HFFc6 (cell line): ENCODE data around the gene PSMA2. TPM values are rescaled to one million over a fixed set of nuclear protein-coding genes. Genes with fewer than 3 reads are reported as not detected.

Experiments
- DNase-seq: peaks from one replicate; pipeline ENCODE4 v3.0.0-alpha.2; 2018
- H3K27ac Mint-ChIP-seq: 2 replicates; pipeline ENCODE4 v1.8.0; 2020; ENCODE audit warnings: mild to moderate bottlenecking, mixed read lengths
- H3K27me3 Mint-ChIP-seq: 2 replicates; pipeline ENCODE4 v1.8.0; 2021; ENCODE audit warnings: mild to moderate bottlenecking, moderate library complexity, mixed read lengths; ENCODE audit not compliant: insufficient read depth
- H3K36me3 Mint-ChIP-seq: 2 replicates; pipeline ENCODE4 v1.8.0; 2021; ENCODE audit warnings: low read depth, mixed read lengths
- H3K4me1 Mint-ChIP-seq: 2 replicates; pipeline ENCODE4 v1.8.0; 2020; ENCODE audit warnings: low read depth, mixed read lengths
- H3K4me3 Mint-ChIP-seq: 2 replicates; pipeline ENCODE4 v1.8.0; 2020; ENCODE audit warnings: mild to moderate bottlenecking, moderate library complexity, mixed read lengths
- H3K9me3 Mint-ChIP-seq: 2 replicates; pipeline ENCODE4 v1.8.0; 2020; ENCODE audit warnings: mild to moderate bottlenecking, mixed read lengths
- CTCF ChIP-seq: fragments of 200-600 bp; sonication (generic); IDR thresholded peaks from 2 replicates; pipeline ENCODE4 v1.5.0; 2021; ENCODE audit warnings: antibody characterized with exemption, mild to moderate bottlenecking
- total RNA-seq, 6 experiments: library from RNA; stranded (reverse); fragmentation: NEBNext Ultra II Directional; extraction: Animal tissue kit (Norgen Biotek cat#: 25700); gene quantifications; 2 replicates in 1 of 6; 3 replicates in 5 of 6; pipeline ENCODE4 v1.2.3, GENCODE V29; 2021

Gene PSMA2
- total RNA-seq, 6 experiments from 2014 or later: 105 to 140 (median 115) TPM

DNA sequence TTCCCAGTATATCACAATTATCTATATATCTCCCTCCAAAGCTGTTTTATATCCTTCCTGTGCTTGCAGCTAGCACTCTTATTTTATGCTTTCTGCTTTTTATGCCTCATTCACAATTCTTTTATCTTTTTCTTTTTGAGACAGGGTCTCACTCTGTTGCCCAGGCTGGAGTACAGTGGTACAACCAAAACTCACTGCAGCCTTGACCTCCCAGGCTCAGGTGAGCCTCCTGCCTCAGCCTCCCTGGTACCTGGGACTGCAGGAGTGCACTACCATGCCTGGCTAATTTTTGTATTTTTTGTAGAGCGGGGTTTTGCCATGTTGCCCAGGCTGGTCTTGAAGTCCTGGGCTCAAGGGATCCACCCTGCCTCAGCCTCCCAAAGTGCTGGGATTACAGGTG is 25.8 kb downstream of the PSMA2 start:
- Mint-ChIP-seq H3K27me3 (peaks cover 2% of the 10 kb centered on the region; the same call in 1 of the 2 replicates), H3K4me3 (no peak overlapping the region), H3K36me3 (peaks cover 13% of the 10 kb centered on the region; the same call in 1 of the 2 replicates), H3K9me3 (no peaks in the 10 kb centered on the region), H3K4me1 (peaks cover 21% of the 10 kb centered on the region), H3K27ac (no peak overlapping the region)
- no peak for DNase-seq
- TF ChIP-seq CTCF: no peak

GRCh38 chr7:42902331-42902730 is 29.6 kb downstream of the PSMA2 start:
- Mint-ChIP-seq H3K9me3 (no peaks in the 10 kb centered on the region), H3K4me1 (peaks cover 1% of the 10 kb centered on the region), H3K27me3 (peaks cover 9% of the 10 kb centered on the region), H3K36me3 (no peaks in the 10 kb centered on the region), H3K4me3 (no peak overlapping the region), H3K27ac (no peak overlapping the region)
- no peak for DNase-seq
- no peak for TF ChIP-seq CTCF

GRCh38 chr7:42900842-42901241 is 31.1 kb downstream of the PSMA2 start:
- no peaks in the 10 kb centered on the region for H3K36me3 Mint-ChIP-seq
- H3K4me1 Mint-ChIP-seq: no peaks in the 10 kb centered on the region
- H3K4me3 Mint-ChIP-seq: no peak overlapping the region
- DNase-seq: no peak
- H3K27ac Mint-ChIP-seq: no peak overlapping the region
- TF ChIP-seq CTCF: no peak
- no peaks in the 10 kb centered on the region for H3K9me3 Mint-ChIP-seq
- H3K27me3 Mint-ChIP-seq: peaks cover 21% of the 10 kb centered on the region

DNA sequence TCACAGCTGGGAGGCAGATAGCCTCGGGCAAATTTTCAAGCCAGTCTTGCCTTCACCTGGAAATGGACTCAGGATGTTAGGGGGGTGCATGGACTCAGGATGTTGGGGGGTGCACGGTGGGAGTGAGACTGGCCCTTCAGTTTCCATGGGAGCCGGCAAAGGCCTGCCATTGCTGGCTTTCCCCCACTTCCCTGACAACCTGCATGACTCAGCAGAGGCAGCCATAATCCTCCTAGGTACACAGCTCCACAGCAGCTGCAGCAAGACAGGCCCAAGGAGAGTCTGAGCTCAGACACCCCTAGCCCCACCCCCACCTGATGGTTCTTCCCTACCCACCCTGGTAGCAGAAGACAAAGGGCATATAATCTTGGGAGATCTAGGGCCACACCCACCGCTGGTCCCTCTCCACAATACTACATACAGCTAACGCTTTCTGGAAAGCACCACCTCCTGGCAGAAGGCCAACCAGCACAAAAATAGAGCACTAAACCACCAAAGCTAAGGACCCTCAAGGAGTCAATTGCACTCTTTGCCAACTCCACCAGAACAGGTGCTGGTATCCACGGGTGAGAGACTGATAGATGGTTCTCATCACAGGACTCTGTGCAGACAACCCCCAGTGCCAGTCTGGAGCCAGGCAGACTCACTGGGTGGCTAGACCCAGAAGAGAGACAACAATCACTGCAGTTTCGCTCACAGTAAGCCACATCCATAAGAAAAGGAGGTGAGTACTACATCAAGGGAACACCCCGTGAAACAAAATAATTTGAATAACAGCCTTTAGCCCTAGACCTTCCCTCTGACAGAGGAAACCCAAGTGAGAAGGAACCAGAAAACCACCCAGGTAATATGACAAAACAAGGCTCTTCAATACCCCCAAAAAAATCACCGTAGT is 38.4 kb downstream of the PSMA2 start:
- H3K9me3 Mint-ChIP-seq: peaks cover 7% of the 10 kb centered on the region; the same call in 1 of the 2 replicates
- no peak overlapping the region for H3K4me3 Mint-ChIP-seq
- H3K36me3 Mint-ChIP-seq: 0 out of 2 replicates have a peak, but pooled peaks cover 6% of the 10 kb centered on the region
- H3K27ac Mint-ChIP-seq: no peak overlapping the region
- peaks cover 9% of the 10 kb centered on the region for H3K4me1 Mint-ChIP-seq
- peaks cover 22% of the 10 kb centered on the region for H3K27me3 Mint-ChIP-seq
- TF ChIP-seq CTCF: no peak
- no peak for DNase-seq

GRCh38 chr7:42886893-42887505 is 45.0 kb downstream of the PSMA2 start:
- Mint-ChIP-seq H3K27me3 (peaks cover 11% of the 10 kb centered on the region), H3K9me3 (no peaks in the 10 kb centered on the region), H3K27ac (no peak overlapping the region), H3K4me1 (peaks cover 25% of the 10 kb centered on the region), H3K36me3 (no peaks in the 10 kb centered on the region), H3K4me3 (no peak overlapping the region; the same call in 1 of the 2 replicates)
- no peak for DNase-seq
- no peak for TF ChIP-seq CTCF
